Muscle layer of colon (tissue), 2 donors: ENCODE data around the gene TCF7.

ENCODE experiments used
- H3K27ac ChIP-seq: one replicate; pipeline ENCODE4 v1.7.0; 2013; ENCODE audit warnings: low read depth, mild to moderate bottlenecking, low read length, moderate library complexity
- H3K27me3 ChIP-seq, 2 donors: one replicate each; pipeline ENCODE4 v1.7.0; 2013; ENCODE audit warnings: low read length in 2 of 2, mild to moderate bottlenecking in 2 of 2; ENCODE audit not compliant: insufficient read depth in 2 of 2, control insufficient read depth in 1 of 2
- H3K36me3 ChIP-seq: one replicate; pipeline ENCODE4 v1.7.0; 2013; ENCODE audit warnings: mild to moderate bottlenecking, low read length; ENCODE audit not compliant: insufficient read depth
- H3K4me1 ChIP-seq: one replicate; pipeline ENCODE4 v1.7.0; 2013; ENCODE audit warnings: mild to moderate bottlenecking, low read length; ENCODE audit not compliant: insufficient read depth
- H3K4me3 ChIP-seq, 2 donors: one replicate each; pipeline ENCODE4 v1.7.0; 2013; ENCODE audit warnings: low read length in 2 of 2, low read depth in 1 of 2, mild to moderate bottlenecking in 1 of 2, moderate library complexity in 1 of 2
- H3K9ac ChIP-seq: one replicate; pipeline ENCODE4 v1.7.0; 2013; ENCODE audit warnings: low read length
- H3K9me3 ChIP-seq: one replicate; pipeline ENCODE4 v1.7.0; 2013; ENCODE audit warnings: mild to moderate bottlenecking, low read length
- donor health status: abdominal sarcoma.
- donor health status: Adenocarcinoma of cecum.

Gene TCF7

DNA sequence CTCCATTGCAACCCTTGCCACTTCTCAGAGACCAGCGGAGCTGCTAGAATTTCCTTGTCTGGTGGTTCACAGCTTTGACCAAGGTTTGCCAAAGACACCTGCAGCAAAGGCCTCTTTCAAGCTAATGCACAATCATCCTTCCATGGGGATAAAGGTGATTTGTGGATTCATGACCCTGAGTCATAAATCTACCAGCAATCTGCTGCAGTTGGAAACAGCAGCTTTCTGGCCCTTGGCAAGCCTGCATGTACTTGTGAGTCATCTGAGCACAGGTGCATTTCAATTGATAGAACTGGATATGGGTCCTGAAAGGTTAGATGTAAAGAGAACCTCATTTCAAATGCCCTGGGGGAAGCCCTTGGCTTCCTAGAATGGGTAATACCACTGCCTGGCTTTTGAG lies 21.6 kb upstream of the TCF7 start:
- no peak overlapping the region for H3K9ac ChIP-seq
- H3K27me3 ChIP-seq: no peaks in the 10 kb centered on the region
- no peaks in the 10 kb centered on the region for H3K36me3 ChIP-seq
- H3K4me3 ChIP-seq: no peak overlapping the region
- H3K27ac ChIP-seq: no peak overlapping the region
- H3K9me3 ChIP-seq: no peaks in the 10 kb centered on the region
- H3K4me1 ChIP-seq: no peaks in the 10 kb centered on the region

DNA sequence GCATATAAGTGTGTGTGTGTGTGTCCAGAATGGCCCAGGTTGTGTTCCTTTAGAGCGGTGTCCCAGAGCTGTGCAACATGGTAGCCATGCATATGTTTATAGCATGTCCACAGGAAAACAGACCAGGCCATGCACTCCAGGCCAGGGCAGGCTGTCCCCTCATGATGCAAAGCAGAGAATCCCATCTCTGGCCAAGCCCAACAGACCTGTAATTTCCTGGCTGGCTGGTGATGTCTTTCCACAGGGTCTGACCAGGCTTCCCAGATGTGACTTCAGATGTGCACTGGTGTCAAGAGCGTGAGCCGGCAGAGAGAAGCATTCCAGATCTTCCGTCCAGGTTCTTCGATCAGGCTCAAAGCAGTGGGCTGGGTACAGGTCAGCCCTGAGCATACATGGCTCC lies 21.1 kb upstream of the TCF7 start:
- no peak overlapping the region for H3K27ac ChIP-seq
- H3K9ac ChIP-seq: no peak overlapping the region
- no peaks in the 10 kb centered on the region for H3K4me1 ChIP-seq
- no peak overlapping the region for H3K4me3 ChIP-seq
- H3K9me3 ChIP-seq: no peaks in the 10 kb centered on the region
- no peaks in the 10 kb centered on the region for H3K27me3 ChIP-seq
- no peaks in the 10 kb centered on the region for H3K36me3 ChIP-seq

DNA sequence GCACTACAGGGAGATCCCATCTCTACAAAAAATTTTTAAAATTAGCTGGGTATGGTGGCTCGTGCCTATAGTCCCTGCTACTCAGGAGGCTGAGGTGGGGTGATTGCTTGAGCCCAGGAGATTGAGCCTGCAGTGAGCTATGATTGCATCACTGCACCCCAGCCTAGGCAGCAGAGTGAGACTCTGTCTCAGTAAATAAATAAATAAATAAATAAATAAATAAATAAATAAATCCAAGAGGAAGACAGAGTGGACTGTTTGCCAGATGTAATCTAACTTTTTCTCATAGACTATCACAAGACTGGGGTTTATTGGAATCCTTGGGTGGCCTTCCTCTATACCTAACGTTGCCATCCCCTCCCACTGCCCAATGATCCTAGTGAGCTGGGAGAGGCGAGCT lies 19.2 kb upstream of the TCF7 start:
- H3K27ac ChIP-seq: no peak overlapping the region
- no peaks in the 10 kb centered on the region for H3K27me3 ChIP-seq
- H3K4me1 ChIP-seq: peaks cover 4% of the 10 kb centered on the region
- no peak overlapping the region for H3K4me3 ChIP-seq
- H3K9me3 ChIP-seq: no peaks in the 10 kb centered on the region
- no peak overlapping the region for H3K9ac ChIP-seq
- H3K36me3 ChIP-seq: no peaks in the 10 kb centered on the region

DNA sequence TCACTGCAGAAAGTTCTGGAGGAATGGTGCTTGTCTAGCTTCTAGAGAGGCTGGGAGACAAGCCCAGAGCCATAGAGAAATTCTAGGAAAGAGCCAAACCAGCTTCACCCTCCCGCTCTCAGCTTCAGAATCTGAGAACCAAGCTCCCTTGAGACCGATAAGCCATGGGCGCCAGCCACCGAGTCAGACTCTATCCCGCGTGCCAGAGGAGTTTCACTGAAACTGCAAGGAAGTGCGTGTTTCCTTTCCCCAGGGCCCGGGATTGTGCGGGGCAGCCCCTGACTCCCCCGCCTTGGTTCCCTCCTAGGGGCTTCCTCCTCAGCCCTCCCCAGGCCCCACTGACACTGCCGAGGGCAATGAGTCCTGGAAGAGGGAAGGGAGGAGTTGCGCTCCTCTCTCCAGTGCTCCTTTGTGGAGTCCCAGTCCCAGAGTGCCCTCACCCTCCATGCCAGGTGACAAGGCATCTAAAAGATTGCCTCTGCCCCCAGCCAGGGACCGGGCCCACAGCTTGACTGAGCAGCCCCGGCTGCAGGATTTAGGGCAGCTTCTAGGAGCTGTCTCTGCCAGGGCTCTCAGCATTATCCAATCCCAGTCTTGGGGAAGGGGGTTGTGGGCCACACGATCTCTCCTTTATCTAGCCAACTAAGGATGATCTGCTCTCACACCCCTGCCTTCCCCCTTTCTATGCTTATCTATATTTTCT lies 18.4 kb upstream of the TCF7 start:
- Histone ChIP-seq H3K9me3 (no peaks in the 10 kb centered on the region), H3K27me3 (no peaks in the 10 kb centered on the region), H3K36me3 (no peaks in the 10 kb centered on the region), H3K4me1 (peaks cover 11% of the 10 kb centered on the region), H3K9ac (no peak overlapping the region), H3K4me3 (no peak overlapping the region), H3K27ac (no peak overlapping the region)

DNA sequence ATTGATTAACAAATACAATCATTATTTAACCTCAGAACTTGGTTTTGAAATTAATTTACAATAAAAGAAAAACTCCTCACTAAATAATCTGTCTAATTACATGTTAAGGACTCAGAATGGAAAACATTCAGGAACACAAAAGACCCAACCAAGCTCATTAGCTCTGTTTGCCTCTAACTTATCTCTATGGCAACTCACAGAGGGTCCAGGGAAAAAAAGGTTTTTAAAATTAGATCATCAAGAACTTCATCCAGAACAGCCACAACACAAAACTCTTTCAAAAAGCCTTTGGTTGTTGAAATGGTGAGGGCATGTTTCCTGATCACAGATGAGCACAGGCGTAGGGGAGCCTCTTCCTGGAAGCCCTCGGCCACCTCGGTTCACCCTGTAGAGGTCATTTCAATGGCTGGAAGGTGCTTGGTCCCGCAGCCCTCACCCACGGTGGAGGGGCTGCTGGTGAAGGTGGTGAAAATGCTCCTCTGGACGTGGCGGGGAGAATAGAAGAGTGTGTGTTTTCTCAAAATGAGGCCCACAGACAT lies 17.2 kb upstream of the TCF7 start:
- Histone ChIP-seq H3K27me3 (no peaks in the 10 kb centered on the region), H3K36me3 (no peaks in the 10 kb centered on the region), H3K4me1 (peaks cover 11% of the 10 kb centered on the region), H3K9ac (no peak overlapping the region), H3K27ac (no peak overlapping the region), H3K4me3 (no peak overlapping the region), H3K9me3 (no peaks in the 10 kb centered on the region)

DNA sequence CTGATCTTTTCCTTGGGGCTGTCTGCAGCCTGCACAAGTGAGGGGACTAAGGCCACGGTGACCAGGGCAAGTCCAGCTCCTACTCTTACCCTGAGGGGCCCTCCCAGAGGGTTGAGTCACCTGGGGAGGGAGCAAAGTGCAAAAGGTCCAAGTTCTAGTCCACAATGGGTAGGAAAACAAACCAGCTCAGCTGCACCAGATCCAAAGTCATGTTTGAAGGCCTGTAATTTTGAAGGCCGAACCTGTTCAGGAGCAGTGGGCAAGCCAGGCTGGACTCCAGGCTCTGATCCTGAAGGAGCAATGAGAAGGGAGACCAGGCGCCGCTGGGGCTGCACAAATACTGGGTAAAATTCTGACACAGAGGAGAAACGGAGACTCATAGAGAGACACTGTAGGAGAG lies 15.8 kb upstream of the TCF7 start:
- Histone ChIP-seq H3K27me3 (no peaks in the 10 kb centered on the region), H3K36me3 (no peaks in the 10 kb centered on the region), H3K27ac (no peak overlapping the region), H3K9me3 (no peaks in the 10 kb centered on the region), H3K4me3 (no peak overlapping the region), H3K4me1 (peaks cover 11% of the 10 kb centered on the region), H3K9ac (no peak overlapping the region)

DNA sequence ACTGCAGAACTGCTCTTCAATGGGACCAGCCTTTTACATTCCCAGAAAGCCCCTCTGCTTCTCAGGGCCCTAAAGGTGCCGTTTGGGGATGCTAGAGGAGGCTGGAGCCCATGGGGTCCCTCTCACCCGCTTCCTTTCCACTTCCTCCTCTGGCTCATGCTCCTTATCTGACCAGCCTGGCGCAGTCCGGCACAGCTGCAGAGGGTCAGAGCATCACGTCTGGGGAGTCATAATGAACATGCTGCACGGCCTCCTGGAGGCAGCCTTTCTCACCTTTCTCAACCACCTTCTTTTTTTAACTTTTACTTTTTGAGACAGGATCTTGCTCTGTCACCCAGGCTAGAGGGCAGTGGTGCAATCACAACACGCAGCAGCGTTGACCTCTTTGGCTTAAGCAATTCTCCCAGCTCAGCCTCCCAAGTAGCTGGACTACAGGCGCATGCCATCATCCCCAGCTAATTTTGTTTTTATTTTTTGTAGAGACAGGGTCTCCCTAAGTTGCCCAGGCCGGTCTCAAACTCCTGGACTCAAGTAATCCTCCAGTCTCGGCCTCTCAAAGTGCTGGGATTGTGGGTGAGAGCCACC lies 15.1 kb upstream of the TCF7 start:
- no peaks in the 10 kb centered on the region for H3K27me3 ChIP-seq
- no peak overlapping the region for H3K4me3 ChIP-seq
- H3K36me3 ChIP-seq: no peaks in the 10 kb centered on the region
- no peak overlapping the region for H3K27ac ChIP-seq
- H3K4me1 ChIP-seq: peaks cover 11% of the 10 kb centered on the region
- H3K9ac ChIP-seq: no peak overlapping the region
- H3K9me3 ChIP-seq: no peaks in the 10 kb centered on the region

DNA sequence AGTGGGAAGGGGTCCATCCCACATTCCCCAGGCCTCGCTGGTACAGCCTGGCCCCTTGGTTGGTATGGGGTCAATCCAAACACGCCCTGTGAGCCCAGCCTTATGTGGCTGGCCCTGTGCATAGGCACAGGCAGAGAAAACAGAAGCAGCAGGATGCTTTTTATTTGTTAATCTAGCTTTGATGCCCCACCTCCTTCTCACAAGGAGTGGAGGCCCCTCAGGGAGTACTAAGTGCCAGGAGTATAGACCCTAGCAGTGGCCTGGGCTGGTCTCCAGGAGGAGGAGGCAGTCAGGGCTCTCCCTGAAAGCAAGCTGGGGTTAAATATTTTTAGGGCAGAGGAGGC lies 14.6 kb upstream of the TCF7 start:
- Histone ChIP-seq H3K9me3 (no peaks in the 10 kb centered on the region), H3K4me3 (no peak overlapping the region), H3K4me1 (peaks cover 11% of the 10 kb centered on the region), H3K27ac (no peak overlapping the region), H3K27me3 (no peaks in the 10 kb centered on the region), H3K9ac (no peak overlapping the region), H3K36me3 (no peaks in the 10 kb centered on the region)

DNA sequence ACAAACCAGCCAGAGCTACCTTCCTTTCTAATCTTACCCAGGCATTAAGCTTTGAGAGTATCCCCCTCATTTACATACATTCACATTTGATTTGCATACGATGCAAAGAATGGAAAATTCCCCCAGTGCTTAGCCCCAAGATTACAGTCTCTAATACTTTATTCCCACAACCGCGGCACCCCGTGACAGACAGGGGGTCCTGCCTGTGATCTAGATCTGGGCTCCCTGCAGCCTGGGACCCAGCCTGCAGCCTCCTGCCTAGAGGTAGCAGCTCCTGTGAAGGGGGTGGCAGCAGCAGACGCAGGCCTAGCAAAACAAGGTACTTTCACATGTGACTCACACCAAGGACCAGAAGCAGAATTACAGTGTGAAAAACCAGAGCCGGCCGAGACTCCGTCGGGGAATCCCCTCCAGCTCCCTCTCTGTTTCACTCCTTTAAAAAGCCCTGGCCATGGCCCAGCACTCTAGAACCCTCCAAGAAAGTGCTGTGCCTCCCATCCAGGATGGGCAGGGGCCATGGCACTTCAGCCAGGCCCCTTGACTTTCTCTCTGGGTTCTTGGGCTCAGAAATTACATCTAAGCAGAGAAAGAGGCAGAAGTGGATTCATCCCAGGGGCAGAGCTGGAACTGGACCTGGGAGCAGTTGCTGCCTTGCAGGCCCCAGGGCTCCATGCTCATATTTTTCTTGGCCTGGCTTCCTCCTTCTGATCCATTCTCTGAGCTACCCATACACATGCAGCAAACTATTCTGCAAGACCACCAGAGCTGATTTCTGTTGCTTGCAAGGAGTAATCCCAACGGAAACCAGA lies 14.0 kb upstream of the TCF7 start:
- Histone ChIP-seq H3K4me3 (no peak overlapping the region), H3K36me3 (no peaks in the 10 kb centered on the region), H3K9me3 (no peaks in the 10 kb centered on the region), H3K27me3 (no peaks in the 10 kb centered on the region), H3K27ac (no peak overlapping the region), H3K9ac (no peak overlapping the region), H3K4me1 (peaks cover 11% of the 10 kb centered on the region)

DNA sequence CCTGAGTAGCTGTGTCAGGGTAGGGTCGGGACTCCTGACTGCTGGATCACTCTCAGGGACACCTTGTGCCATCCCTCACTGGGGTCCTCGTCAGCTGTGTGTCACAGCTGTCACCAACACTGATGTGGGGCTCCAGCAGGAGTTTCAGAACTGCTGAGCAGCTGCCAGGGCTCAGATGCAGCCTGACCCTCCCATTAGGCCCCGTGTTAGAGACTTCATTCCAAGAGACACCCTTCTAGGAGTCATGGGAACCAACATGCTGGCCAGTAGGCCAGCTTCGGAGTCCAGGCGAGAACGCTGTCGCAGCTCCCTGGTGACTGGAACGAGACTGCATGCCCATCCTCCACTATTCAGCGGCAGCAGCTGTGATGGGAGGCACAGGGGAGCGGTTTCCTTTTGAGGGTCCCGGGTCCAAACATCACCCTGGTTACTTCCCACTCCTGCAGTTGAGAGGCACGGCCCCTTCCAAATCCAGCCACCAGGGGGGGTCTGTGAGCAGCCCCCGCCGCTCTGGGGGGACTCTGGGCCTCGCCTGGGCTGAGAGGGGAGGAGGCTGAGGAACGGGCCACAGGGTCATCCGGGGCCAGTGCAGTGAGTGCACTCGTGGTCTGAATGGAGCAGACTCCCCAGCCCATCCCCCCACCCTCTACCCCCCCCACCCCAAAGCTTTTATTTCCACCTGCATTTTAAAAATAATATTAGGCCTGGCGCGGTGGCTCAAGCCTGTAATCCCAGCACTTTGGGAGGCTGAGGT lies 12.6 kb upstream of the TCF7 start:
- H3K4me3 ChIP-seq: no peak overlapping the region
- H3K36me3 ChIP-seq: no peaks in the 10 kb centered on the region
- H3K27me3 ChIP-seq: no peaks in the 10 kb centered on the region
- H3K9ac ChIP-seq: no peak overlapping the region
- H3K4me1 ChIP-seq: peaks cover 11% of the 10 kb centered on the region
- H3K27ac ChIP-seq: no peak overlapping the region
- H3K9me3 ChIP-seq: no peaks in the 10 kb centered on the region

DNA sequence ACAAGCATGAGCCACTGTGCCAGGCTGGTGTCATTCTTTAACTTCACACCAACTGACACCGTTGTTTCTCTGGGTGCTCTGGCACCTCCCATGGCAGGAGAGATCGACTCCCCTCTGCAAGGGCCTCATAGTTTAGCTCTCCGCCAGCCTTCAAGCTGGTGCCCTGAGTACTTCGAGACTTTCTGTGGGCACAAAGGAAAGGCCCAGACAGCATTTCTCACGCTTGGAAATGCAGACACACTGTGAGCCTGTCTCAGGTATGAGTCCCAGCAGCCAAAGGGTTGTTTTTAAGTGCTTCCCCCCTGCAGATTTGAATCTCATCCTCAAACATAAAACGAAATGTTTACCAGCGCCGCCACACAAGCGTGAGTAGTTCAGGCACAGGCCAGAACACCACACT lies 11.1 kb upstream of the TCF7 start:
- Histone ChIP-seq H3K27ac (no peak overlapping the region), H3K4me3 (no peak overlapping the region), H3K9me3 (no peaks in the 10 kb centered on the region), H3K36me3 (no peaks in the 10 kb centered on the region), H3K9ac (no peak overlapping the region), H3K27me3 (no peaks in the 10 kb centered on the region), H3K4me1 (peaks cover 11% of the 10 kb centered on the region)
